Measurements from ENCODE around the gene ACOX3.

DNA sequence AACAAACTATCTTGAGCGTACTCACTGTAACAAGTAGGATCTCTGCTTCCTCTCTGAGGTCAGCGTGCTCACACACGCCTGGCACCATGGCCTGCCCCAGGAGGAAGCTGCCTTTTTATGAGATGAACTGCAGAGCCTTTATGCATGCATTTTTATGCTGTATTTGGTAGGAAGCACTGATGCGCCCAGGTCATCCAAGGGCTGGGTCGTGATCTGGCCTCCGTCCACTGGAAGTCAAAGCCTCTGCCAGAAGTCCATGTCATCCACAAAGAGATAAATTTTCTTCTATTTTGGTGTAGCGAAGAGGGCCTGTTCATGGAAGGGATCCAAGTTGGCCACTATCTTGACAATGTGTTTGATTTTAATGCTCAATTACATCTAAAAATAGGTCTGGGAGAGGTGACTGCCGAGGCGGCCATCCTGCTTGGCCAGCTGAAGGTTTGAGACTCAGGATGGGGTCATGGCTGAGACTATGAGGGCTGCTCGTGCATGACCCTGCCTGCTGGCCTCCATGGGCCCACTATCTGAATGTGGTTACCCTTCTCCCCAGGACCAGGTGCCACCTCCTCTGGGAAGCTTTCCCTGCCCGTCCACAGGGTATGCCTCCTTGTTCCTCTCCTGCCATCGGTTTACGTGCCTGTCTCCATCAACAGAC lies 120.7 kb downstream of the ACOX3 start:
- TF ChIP-seq, protein P1, sequence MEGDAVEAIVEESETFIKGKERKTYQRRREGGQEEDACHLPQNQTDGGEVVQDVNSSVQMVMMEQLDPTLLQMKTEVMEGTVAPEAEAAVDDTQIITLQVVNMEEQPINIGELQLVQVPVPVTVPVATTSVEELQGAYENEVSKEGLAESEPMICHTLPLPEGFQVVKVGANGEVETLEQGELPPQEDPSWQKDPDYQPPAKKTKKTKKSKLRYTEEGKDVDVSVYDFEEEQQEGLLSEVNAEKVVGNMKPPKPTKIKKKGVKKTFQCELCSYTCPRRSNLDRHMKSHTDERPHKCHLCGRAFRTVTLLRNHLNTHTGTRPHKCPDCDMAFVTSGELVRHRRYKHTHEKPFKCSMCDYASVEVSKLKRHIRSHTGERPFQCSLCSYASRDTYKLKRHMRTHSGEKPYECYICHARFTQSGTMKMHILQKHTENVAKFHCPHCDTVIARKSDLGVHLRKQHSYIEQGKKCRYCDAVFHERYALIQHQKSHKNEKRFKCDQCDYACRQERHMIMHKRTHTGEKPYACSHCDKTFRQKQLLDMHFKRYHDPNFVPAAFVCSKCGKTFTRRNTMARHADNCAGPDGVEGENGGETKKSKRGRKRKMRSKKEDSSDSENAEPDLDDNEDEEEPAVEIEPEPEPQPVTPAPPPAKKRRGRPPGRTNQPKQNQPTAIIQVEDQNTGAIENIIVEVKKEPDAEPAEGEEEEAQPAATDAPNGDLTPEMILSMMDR (IDR thresholded peaks at IDR 0.05), result no peak
- TF ChIP-seq POLR2A (IDR thresholded peaks at IDR 0.05) (no peak), POLR2AphosphoS5 (IDR thresholded peaks at IDR 0.05) (peak in 2 of 3 donors; percentile 43 to 70)

Measured in stomach (tissue), 4 donors.